Lower leg skin (tissue), 4 donors: ENCODE results near the gene PPAT. TPM values are rescaled to one million over a fixed set of nuclear protein-coding genes. Genes with fewer than 3 reads are reported as not detected.

Experiments
- DNase-seq, 2 donors: peaks; one replicate each; pipeline ENCODE4 v3.0.0-alpha.2; 2019; ENCODE audit warnings: low spot score in 2 of 2
- H3K4me3 ChIP-seq: fragments of 200-600 bp; sonication (generic); 2 replicates; pipeline ENCODE4 v1.5.1; 2017; ENCODE audit warnings: mild to moderate bottlenecking, low read depth; ENCODE audit not compliant: poor library complexity, severe bottlenecking
- CTCF ChIP-seq, 3 donors: fragments of 450-650 bp; IDR thresholded peaks; one replicate each; pipeline ENCODE4 v1.5.1; 2016; ENCODE audit warnings: antibody characterized with exemption in 3 of 3, mild to moderate bottlenecking in 3 of 3, moderate library complexity in 2 of 3
- POLR2A ChIP-seq, 2 donors: fragments of 450-650 bp; IDR thresholded peaks; one replicate each; pipeline ENCODE4 v1.6.1; 2016 to 2017; ENCODE audit warnings: antibody characterized with exemption in 2 of 2, mild to moderate bottlenecking in 1 of 2, moderate library complexity in 1 of 2
- WGBS, 2 donors: methylation state at CpG; one replicate each; pipeline ENCODE4 v1.1.5; 2018; 5-methylcytosine and 5-hydroxymethylcytosine counted together
- intact Hi-C: fragments of 100-400 bp; cut with DNase I; formaldehyde crosslinking; loops from one replicate; pipeline ENCODE4 v1.15.0; 2023; ENCODE audit warnings: low total_unique reads
- total RNA-seq, 4 donors: library from RNA; depleted of rRNA; stranded (reverse); fragments of >200 nt; gene quantifications; one replicate each; pipeline ENCODE4 v1.1.0, GENCODE V29; 2016

PPAT gene
- total RNA-seq, 4 donors from 2014 or later, result 4.0 to 6.0 (median 4.8) TPM

- TF ChIP-seq CTCF (IDR thresholded peaks at IDR 0.05) (no peak), POLR2A (IDR thresholded peaks at IDR 0.05) (no peak)
- H3K4me3 ChIP-seq, result no peak overlapping the region
- no peak for DNase-seq
- intact Hi-C loops, result loop anchor here (5.0 kb wide), 1 partner anchor 383 kb away; no protein-coding TSS in a partner anchor
- 76 to 86% methylated on average over 5 of the region's 5 CpGs for WGBS, 2 donors
Observed at GRCh38 chr4:56424176-56424575, 11.2 kb downstream of the PPAT start.

GRCh38 chr4:56417396-56417795 is 18.0 kb downstream of the PPAT start:
- H3K4me3 ChIP-seq, result no peak overlapping the region
- TF ChIP-seq POLR2A (IDR thresholded peaks at IDR 0.05) (no peak), CTCF (IDR thresholded peaks at IDR 0.05) (no peak)
- intact Hi-C loops, result no loop called here
- 97 to 99% methylated on average over 3 of the region's 3 CpGs for WGBS, 2 donors
- DNase-seq, result no peak

DNA sequence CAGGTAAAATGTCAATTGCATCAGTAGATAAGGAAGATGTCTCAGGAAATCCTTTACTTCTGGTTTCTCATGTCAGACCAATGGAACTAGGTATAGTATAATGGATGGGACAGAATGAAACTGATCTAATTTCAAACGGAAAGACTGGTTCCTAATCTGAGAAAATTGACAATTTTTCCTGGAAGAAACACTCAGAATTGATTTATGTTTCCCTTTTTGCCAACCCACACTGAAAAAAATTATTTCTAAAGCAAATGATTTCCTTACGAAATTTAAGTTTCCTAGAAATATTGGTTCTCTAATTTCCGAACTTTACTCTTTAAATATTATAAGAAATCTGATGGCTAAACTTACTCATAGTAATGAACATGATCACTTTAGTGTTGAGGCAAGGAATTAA is 19.1 kb downstream of the PPAT start:
- intact Hi-C loops, result no loop called here
- no peak overlapping the region for H3K4me3 ChIP-seq
- no peak for DNase-seq
- WGBS, 2 donors, result 68 to 69% methylated on average over 3 of the region's 3 CpGs
- no peak for TF ChIP-seq CTCF (IDR thresholded peaks at IDR 0.05)
- no peak for TF ChIP-seq POLR2A (IDR thresholded peaks at IDR 0.05)

DNA sequence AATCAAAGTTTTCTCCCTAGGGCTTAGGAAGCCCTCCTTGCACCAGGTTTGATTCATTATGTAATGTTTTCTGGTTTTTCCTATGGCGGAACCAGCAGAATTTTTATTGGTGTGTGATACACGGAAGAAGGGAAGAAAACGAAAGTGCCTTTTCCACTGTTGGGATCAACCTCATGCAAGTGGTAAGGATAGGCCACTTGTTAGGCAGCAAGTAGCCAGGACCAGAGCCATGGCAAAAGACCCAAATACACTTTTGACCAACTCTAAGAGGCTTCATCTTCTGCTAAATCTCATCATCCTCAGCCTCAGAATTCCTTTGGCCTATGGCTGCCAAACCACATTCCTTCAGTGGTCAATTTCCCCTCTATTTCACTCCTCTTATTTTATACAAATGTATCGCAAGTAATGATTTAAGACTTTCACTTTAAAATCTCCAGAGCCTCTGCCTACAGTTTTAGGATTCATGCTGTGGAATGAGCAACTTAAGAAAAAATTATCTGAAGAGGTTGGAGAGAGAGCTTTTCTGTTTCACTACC is 21.2 kb downstream of the PPAT start:
- TF ChIP-seq CTCF (IDR thresholded peaks at IDR 0.05) (no peak), POLR2A (IDR thresholded peaks at IDR 0.05) (no peak)
- 75 to 83% methylated on average over 4 of the region's 4 CpGs for WGBS, 2 donors
- H3K4me3 ChIP-seq, result no peak overlapping the region
- DNase-seq, result no peak
- intact Hi-C loops, result no loop called here

GRCh38 chr4:56410247-56411062 is 25.0 kb downstream of the PPAT start:
- no peak for TF ChIP-seq CTCF (IDR thresholded peaks at IDR 0.05)
- TF ChIP-seq POLR2A (IDR thresholded peaks at IDR 0.05), result no peak
- intact Hi-C loops, result no loop called here
- DNase-seq, result peak in 1 of 2 donors; percentile 84
- H3K4me3 ChIP-seq, result no peak overlapping the region
- 10 to 15% methylated on average over 4 of the region's 4 CpGs for WGBS, 2 donors
